GM20431 (cell line): Measurements from ENCODE around the gene SLC26A4.
"Not testable (repeated sequence)": the region's sequence is repeated elsewhere in the genome, so short reads cannot be mapped to it uniquely, and the experiment has no call there.

Source experiments
- in situ Hi-C: fragments of 300-500 bp; cut with MseI, MboI; formaldehyde crosslinking; loops from one replicate; pipeline ENCODE4 v1.15.0; 2020; ENCODE audit warnings: low sequenced_read_pairs; ENCODE audit not compliant: unreplicated experiment

The SLC26A4 gene

DNA sequence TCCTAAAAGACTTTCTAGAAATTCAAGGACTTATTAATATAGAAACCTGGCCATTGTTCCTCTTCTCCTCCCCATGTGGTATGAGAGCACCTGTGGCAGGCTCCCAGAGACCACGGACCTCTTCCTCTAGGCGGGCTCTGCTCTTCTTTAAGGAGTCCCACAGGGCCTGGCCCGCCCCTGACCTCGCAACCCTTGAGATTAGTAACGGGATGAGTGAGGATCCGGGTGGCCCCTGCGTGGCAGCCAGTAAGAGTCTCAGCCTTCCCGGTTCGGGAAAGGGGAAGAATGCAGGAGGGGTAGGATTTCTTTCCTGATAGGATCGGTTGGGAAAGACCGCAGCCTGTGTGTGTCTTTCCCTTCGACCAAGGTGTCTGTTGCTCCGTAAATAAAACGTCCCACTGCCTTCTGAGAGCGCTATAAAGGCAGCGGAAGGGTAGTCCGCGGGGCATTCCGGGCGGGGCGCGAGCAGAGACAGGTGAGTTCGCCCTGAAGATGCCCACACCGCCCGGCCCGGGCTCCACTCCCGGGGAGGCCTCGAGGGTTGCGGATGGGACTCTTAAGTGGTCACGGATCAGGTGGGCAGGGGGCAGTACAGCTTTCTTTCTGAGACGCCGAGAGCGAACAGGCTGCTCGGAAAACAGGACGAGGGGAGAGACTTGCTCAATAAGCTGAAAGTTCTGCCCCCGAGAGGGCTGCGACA is at the start of gene SLC26A4:
Gene SLC26A4 (plus strand): TSS at position 448 of the 700 bp plus-strand sequence. CDS start 814 bp downstream, outside the sequence.
- in situ Hi-C loops: no loop called here

DNA sequence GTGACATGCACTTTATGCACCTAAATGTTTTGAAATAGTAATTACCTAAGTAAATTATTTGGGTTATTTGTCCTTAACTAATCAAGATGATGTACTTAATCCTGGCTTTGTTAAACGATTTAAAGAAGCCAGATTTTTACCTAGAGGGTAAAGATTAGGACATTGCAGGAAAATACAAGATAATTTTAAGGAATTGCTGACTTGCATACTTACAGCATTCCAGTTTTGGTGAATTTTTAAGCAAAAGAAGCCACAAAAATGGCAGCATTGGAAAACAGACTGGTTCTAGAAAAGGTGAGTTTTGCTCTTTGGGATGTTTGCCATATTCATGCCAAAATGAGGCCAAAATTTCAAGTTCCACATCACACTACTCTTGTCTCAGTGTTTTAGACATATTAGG is 47.2 kb upstream of the SLC26A4 start:
- in situ Hi-C loops: no loop called here

DNA sequence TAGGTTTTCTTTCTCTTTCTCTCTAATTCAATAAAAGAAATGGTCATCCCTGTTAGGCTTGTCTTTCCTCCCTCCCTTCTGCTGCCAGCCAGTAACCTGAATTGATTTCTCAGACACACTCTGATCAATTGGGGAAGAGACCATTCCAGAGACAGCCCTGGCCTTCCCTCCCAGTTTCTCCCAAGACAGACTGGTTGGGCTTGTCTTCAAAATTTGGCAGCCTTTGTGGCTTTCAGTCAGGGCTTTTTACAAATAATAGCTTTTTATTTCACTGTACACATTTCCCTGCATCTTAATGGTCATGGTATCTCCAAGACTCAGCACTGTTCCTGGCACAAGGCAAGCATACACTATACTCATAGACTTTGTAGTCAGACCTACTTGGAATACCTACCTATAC is 46.7 kb upstream of the SLC26A4 start:
- in situ Hi-C loops: no loop called here

DNA sequence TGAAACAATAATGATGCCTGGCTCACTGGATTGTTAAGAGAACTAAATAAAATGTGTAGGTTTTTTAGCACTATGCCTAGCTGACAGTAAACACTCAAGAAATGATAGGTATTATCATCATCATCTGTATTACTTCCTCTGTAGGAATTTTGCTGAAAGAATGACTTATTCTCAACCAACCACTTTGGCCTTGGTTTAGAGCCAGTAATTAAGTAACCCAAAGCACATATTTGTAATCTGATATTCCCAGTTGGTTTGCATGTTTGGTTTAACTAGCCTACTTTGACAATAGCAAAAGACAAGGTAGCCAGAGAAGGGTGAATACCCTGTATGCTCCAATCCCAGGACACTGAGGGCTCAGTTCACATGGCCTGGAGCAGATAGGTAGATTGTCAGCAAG is 46.2 kb upstream of the SLC26A4 start:
- in situ Hi-C loops: no loop called here

- in situ Hi-C loops: no loop called here
Measured at GRCh38 chr7:107615910-107616680, 44.5 kb upstream of the SLC26A4 start.

DNA sequence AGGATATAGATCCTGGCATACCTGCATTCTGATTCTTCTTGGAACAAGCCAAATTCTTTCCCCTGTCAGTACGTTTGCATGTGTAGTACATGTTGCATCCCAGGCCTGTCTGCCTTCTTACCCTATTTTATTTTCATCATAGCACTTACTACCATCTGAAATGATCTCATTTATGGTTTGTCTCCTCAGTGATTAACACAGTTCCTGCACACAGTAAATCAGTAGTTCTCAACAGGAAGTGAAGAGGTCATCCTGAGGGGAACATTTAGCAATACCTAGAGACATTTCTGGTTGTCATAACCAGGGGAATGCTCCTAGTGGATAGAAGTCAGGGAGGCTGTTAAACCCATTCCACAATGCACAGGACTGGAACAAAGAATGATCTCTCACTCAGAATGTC is 38.2 kb upstream of the SLC26A4 start:
- in situ Hi-C loops: no loop called here

DNA sequence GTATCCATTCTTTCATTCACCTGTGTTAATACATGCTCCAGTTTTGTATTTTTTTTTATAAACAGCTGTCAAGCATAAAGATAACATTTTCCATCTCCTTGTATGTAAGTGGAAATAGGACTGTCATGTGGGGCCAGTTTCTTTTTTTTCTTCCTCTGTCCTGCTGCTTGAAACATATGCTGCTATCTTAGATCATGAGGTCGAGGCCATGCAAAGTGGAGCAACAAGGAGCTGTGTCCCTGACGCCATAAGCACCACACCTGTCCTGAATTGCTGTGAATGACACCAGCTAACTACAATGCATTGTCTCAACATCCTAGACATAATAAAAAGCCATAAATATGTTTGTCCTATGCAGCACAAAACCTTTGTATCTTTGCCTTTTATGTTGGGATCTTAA is 37.7 kb upstream of the SLC26A4 start:
- in situ Hi-C loops: no loop called here

DNA sequence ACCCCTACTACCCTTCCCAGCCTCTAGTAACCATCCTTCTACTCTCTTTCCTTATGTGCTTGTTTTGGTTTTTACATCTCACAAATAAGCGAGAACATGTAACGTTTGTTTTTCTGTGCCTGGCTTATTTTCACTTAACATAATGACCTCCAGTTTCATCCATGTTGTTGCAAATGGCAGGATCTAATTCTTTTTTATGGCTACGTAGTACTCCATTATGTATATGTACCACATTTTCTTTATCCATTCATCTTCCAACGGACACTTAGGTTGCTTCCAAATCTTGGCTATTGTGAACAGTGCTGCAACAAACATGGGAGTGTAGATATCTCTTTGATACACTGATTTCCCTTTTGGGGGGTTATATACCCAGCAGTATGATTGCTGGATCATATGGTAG is 33.6 kb upstream of the SLC26A4 start:
- in situ Hi-C loops: no loop called here

DNA sequence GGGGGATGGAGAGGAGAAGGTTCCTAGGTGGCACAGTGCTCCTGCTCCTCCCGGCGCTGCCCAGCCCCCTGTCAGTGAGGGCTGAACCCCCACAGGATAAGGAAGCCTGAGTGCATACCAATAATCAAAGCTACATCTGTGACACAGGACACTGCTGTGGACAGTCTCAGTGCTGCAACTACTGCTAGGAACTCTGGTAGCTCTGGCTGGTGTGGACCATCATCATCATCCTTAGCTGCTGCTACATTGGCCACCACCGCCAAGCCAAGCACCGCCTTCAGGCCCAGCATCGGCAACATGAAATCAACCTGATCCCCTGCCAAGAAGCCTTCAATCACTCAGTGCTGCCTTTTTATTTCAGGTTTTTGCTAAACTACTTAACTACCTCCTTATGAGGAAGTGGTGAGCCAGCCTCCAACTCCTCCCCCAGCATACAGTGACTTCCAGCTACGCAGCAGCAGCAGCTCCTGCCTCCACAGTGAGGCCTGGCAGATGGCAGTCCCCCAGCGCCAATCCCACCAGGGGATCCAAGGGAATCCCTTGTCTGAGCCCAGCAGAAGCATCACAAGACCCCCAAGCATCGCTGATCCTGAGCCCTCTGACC is 32.1 kb upstream of the SLC26A4 start:
- in situ Hi-C loops: no loop called here

GRCh38 chr7:107630342-107630741 is 30.3 kb upstream of the SLC26A4 start:
- in situ Hi-C loops: no loop called here

DNA sequence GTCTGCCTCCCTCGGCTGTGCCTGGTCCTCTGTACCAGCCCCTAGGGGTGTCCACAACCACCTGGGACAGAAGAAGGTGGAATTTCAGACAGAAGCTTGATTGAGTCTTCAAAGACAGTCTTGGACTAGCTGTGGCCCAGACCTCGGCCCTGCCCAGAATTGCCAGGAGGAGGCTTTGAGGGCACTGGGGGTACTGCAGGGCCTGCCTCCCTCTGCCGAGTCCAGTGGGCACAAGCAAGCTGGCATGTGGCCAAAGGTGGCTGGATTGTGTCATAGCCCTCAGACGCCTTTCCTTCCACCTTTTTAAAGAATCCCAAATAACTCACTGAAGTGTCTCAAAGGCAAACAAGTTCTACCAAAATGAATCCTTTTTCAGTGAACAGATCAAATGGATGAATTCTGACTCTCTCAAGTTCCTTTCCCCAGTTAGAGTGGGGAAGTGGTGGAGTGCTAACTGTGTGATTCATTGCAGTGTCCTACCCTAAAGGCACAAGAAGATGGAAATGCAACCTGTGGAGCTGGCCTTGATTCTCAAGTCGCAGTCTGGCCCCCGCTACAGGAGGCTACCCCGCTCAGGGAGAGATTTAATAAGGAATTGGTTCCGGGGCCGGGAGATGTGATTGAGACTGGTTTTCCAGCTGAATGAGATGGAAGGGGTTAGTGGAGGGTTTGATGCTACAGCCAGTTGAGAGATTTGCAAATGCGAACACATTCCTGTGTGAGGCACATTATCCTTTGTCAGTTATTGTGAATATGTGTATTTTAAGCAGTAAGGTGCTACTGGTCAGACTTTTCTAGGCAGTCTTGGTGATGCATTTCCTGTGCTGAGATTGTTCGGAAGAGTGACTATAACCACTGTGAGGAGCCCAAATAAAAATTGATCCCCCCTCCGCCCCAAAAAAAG is 28.8 kb upstream of the SLC26A4 start:
- in situ Hi-C loops: no loop called here

- in situ Hi-C loops: no loop called here
Measured at GRCh38 chr7:107632492-107632865, 28.1 kb upstream of the SLC26A4 start.

DNA sequence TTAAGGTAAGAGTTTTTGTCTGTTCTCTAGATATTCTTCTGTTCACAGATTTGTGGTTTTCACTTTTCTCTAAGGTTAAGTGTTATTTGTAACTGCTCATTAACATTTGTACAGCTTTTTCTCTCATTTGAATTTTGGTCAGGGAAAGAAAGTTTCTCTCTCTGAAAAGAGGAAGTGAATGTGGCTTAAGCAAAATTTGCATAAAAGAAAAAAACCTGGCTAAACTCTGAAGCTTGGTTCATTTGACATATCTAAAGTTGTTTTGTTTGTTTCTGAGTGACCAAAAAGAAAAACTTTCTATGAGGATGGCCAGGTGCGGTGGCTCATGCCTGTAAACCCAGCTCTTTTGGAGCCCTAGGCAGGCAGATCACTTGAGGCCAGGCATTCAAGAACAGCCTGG is 22.0 kb upstream of the SLC26A4 start:
- in situ Hi-C loops: no loop called here

DNA sequence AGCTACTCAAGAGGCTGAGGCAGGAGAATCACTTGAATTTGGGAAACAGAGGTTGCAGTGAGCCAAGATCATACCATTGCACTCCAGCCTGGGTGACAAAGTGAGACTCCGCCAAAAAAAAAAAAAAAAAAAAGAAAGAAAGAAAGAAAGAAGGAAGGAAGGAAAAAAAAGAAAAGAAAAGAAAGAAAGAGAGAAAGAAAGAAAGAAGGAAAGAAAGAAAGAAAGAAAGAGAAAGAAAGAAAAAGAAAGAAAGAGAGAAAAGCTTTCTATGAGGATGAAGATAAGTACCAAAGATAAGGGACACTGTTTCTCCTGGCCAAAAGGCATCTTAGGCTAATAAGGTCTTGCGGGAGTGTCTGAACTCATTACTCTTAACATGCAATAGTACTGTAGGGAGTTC is 21.6 kb upstream of the SLC26A4 start:
- in situ Hi-C loops: not testable (repeated sequence)

DNA sequence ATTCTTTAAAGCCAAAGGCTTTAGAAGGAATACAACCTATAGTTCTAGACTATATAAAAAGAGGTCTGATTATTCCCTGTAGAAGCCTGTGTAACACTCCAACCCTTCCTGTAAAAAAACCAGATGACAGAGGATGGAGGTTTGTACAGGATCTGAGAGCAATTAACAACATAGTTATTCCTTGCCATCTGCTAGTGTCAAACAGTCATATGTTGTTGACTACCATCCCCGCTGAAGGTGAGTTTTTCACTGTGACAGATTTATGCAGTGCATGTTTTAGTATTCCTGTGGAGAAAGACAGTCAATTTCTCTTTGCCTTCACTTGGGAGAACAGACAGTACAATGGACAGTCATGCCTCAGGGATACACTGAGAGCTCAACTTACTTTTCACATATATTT is 19.0 kb upstream of the SLC26A4 start:
- in situ Hi-C loops: no loop called here

GRCh38 chr7:107642501-107642900 is 18.1 kb upstream of the SLC26A4 start:
- in situ Hi-C loops: no loop called here

GRCh38 chr7:107643407-107643806 is 17.2 kb upstream of the SLC26A4 start:
- in situ Hi-C loops: no loop called here

DNA sequence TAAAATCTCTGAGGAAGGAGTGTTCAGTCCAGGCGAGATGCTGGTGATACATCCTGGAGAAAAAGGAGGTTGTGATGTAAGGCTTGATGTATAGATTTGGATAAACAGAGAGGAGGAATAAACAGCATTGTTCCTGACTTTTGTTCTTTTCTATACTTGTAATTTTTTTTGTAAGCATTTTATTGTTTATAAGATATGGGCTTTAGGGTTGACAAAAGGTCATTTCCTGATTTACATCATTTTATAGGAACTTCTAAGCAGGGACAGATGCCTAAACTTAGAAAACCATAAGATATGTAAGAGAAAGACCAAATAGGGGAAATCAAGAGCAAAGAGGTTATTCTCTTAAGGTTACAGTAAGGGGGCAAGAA is 16.7 kb upstream of the SLC26A4 start:
- in situ Hi-C loops: no loop called here

GRCh38 chr7:107644309-107644974 is 16.2 kb upstream of the SLC26A4 start:
- in situ Hi-C loops: no loop called here

DNA sequence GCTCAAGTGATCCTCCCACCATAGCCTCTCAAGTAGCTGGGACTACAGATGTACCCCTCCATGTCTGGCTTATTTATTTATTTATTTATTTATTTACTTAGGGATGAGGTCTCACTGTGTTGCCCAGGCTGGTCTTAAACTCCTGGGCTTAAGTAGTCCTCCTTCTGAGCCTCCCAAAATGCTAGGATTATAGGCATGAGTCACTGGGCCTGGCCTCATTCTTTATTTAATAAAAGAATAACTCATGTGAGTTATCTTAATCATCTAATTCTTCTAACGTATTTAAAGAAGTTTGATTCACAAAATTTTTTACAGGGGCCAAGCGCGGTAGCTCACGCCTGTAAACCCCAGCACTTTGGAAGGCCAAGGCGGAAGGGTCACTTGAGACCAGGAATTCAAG is 8.0 kb upstream of the SLC26A4 start:
- in situ Hi-C loops: no loop called here
